ENCODE data around the gene NEMP2.

- TF ChIP-seq CTCF (IDR thresholded peaks at IDR 0.05 in 8 of 11, conservative IDR thresholded peaks at IDR 0.05 in 3 of 11) = no peak
- no peak for TF ChIP-seq POLR2AphosphoS5 (IDR thresholded peaks at IDR 0.05)
These were observed 3.7 kb upstream of the NEMP2 start for GRCh38 chr2:190538201-190538600.

All from spleen (tissue), 7 donors.